ENCODE results near the gene THBS1. TPM values are rescaled to one million over a fixed set of nuclear protein-coding genes. Genes with fewer than 3 reads are reported as not detected.
A peak's percentile ranks its signal among the peaks of the same experiment; 100 is the strongest.

The THBS1 gene
- total RNA-seq, 1 donor from 2014 or later = 4,129 TPM

DNA sequence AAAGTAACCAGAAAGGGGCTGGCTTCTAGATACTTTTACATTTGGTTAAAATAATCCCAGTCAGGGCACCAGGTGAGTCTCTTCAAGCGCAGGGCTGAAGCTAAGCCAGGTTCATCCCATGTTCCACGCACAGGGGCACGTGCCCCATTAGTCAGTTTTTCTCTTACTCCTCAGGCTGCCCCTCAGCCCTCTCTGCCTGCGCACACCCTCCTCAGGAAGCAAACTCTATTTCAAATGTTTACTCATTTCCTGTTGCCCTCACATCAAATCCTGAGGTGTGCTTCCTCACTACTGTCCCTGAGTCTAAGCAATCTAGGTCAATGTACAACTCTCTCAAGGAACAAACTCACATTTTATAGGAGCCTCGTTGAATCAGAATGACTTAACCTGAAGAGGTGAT, 48.5 kb downstream of the THBS1 start:
- DNase-seq (ENCODE audit: low read depth in 2 of 2) = peak; percentile 68 to 92

DNA sequence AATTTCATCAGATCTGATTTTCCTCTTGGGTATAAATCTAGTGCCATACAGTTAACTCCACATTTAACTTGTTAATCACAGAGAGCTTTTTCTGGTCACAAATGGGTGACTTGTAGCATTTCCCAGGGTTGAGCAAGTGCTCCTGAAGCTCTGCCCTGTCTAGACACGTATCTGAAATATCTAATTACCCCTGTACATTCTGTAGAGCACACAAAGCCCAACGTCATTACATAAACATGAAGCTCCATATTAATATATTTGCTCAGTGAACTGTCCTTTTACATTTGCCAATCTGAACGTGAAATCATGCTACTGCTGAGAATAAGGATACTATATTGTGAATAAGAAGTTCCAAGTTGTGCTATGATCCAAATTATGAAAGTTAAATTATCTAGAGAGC, 49.0 kb downstream of the THBS1 start:
- DNase-seq (ENCODE audit: low read depth in 2 of 2) = no peak

DNA sequence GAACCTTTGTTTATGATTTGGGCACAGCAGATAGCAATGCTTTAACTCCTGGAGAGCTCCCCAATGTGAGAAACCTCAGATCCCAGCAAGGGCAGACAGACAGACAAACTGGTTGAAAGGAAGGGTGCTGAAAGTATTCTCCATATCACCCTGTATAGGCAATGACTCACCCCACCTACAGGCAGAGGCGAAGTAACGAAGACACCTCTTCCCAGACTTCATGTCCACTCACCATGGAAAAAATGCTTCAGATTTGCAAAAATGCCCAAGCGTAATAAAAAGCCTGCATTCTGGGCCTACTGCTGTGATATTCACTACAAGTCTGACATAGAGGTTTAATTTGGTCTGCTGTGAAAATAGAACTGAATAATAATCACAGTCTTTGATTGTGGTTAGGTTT, 50.5 kb downstream of the THBS1 start:
- DNase-seq (ENCODE audit: low read depth in 2 of 2) = no peak

DNA sequence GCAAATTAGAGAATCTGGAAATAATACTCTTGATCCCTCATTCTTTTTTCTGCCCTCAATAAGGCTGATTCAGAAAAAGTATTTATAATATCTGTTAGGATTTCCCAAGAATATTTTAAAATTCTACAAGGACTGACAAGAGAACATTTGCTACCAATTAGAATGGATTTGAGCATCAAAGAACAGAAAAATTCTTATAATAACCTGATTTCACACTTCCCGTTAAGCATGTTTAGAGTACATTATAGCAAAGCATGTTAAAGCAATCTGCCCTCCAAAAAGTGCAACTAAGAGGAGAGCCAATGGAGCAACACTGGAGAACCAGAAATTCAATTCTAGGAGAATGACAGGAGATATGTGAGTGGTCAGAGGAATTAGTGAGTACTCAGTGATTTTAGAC, 57.2 kb downstream of the THBS1 start:
- no peak for DNase-seq (ENCODE audit: low read depth in 2 of 2)

DNA sequence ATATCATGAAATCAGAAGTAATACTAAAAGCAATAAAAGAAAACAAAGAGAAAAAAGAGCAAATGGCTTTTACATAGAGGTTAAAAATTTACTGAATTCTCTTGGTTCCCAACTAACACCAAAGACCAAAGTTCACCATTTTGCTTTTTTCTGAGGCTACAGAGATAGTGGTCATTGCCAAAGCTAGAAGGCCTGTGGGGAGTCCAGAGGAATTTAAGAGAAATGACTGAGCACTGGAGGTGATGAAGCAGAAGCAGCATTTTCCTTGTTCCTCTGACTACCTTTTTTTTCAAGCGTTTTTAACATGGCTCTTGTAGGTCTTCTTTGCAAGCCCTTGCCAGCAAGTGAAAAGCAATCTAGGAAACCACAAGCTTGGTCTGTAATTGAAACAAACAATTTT, 58.2 kb downstream of the THBS1 start:
- DNase-seq (ENCODE audit: low read depth in 2 of 2) = no peak

DNA sequence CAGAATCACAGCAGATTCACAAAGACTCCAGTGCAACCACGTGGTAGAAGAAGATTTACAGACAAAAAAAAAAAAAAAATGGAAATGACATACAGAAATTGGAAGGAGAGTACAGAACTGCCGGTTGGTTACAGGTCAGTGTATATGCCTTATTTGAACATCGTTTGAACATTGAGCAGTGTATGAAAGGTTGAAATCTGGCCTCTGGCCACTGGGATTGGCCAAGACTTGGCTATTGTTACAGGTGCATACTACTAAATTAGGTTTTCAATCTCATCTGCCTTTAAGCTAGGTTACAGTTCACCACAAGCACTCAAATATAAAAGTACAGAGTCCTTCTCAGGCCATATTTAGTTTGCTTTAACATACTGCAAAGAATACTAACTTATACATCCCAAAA, 59.8 kb downstream of the THBS1 start:
- no peak for DNase-seq (ENCODE audit: low read depth in 2 of 2)

DNA sequence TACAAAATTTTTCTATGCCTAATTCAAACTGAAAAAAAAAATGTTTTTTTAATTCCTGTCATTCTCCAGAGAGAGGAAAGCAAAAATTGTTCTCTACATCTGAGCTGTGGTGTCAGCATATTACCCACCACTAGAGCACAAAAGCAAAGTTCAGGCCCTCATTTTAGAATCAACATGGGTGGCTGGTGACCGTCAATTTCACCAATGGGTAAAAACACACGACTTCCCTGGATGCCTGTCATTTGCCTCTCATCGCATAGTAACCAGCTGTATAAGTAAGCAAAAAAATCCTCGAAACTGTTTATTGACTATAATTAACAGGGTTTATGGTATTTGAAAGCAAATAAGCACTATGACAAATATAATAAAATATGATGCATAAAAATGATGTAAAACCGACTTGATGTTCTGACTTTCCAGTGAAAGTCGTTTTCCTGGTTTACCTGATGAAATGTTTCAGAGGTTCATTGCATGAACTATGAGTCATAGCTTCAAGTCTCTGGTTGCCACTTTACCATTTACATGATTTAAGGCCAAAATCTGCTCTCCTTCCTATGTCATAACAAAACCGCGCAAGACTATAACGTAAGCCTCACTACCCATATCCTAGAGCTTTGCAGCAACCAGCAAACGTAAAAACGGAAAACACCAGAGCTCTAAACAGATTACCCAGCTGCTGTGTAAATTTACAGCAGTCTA, 60.5 kb downstream of the THBS1 start:
- no peak for DNase-seq (ENCODE audit: low read depth in 2 of 2)

DNA sequence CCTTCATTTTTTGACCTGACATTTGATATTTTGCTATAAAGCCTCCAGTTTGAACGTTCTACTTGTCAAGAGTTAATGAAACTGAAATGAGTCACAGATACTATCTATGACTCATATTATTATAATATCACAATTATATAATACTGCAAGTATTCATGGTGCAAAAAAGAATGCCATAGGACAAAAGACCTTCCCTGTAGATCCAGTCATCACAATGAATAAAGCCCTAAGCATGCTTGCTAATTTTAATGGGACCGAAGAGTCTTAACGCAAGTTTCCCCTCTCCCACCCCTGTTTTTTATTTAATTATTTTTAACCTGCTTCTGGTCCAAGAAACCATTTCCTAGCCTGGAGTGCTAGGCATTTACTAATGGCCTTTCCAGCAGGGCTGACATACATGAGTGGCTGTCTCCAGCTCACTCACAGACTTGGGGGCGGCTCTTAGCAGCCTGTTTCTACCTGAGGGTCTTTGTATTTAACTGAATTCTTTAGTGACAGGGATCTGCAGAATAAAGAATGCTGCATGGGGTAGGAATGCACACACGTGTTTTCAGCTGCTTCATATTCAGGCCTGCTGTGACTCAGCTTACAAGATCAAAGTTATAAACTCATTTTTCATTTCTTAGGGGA, 61.2 kb downstream of the THBS1 start:
- DNase-seq (ENCODE audit: low read depth in 2 of 2) = peak in 1 of 2 donors; percentile 71

DNA sequence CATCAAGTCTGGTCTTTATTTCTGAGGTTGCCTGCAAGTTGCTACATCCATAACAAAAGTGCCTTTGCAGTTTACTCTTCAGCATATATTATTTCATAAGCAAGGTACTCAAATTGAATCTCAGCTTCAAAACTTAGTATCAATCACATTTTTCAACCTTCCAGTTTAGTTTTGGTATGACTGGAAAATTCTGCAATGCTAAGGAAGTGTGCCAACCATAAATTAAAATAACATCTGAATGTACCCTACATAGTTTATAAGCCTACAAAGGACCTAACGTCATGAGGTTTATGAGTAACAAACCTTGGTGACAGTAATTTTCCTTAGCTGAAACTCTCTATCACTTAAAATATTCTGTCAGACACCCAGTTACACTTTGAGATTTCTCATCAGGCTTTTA, 62.8 kb downstream of the THBS1 start:
- no peak for DNase-seq (ENCODE audit: low read depth in 2 of 2)

DNA sequence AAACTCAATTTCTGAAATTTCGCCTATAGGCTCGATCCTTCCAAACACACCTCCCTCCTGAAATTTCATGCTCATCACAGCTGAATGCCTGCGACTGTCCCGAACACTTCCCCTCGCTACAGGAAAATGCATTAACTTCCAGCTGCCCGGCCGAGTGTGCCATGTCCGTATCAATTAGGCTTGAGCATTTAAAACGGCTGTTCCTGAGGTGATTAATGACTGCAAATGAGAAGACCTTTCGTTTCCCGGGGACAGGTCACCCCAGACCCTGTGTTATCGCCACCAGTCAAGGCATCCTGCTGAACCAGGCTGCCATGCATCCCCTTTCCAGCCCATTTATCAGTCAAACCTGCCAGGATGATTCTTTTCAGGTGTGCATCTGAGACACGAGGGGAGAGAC, 63.3 kb downstream of the THBS1 start:
- DNase-seq (ENCODE audit: low read depth in 2 of 2) = no peak

DNA sequence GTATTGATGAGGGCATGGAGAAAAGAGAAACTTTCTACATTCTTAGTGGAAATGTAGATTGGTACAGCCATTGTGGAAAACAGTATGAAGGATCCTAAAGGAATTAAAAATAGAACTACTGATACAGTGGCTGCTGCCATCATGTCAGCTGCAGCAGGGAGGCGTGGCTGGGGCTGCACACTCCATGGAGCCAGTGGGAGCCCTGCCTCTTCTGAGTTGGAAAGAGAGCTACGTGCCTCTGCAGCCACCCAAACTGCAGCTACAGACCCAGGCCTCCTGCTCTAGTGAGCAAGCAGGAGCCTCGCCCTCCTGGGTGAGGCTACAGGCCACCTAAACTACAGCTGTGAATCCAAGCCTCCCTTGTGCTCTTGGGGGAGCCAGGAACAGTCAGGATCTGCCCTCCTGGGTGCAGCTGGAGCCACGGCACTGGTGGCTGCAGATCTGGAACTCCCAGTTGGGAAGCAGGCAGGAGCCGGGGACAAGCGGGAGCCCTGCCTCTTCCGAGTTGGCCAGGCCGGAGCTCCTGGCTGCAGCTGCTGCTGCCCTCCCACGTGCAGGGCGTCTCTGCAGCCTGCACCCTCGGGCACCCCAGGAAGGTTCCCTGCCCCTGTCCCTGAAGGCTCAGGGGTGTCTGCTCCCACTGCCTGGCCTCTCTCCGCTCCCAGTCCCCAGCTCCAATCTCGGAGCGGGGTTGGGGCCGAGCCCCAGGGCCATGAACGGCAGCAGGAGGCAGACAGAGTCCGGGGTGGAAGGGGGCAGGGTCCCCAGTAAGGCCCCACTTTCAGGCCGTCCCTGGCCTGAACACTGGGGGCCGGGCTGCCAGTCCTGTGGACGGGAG, 64.5 kb downstream of the THBS1 start:
- DNase-seq (ENCODE audit: low read depth in 2 of 2) = no peak

DNA sequence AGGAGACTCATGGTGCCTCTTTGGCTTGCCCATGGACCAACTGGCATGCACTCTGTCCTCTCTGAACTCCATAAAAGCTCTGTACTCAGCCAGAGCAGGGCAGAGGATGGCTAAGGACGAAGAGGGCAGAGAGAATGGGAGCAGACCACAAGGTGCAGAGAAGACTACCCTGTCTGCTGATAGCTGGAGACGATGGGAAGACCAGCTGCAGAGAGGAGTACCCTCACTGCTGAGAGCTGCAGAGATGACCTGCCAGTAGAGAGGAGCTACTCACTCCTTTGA, 65.0 kb downstream of the THBS1 start:
- DNase-seq (ENCODE audit: low read depth in 2 of 2) = no peak

DNA sequence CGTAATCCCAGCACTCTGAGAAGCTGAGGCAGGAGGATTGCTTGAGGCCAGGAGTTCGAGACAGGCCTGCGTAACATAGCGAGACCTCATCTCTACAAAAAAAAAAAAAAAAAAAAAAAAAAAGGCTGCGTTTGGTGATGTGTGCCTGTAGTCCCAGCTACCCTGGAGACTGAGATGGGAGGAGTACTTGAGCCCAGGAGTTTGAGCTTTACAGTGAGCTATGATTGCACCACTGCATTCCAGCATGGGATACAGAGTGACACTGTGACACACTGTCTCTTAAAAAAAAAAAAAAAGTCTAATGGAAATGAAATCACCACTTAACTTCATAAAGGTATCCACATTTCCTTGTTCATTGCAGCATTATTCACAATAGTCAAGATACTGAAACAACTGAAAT, 65.5 kb downstream of the THBS1 start:
- no peak for DNase-seq (ENCODE audit: low read depth in 2 of 2)

Other genes starting within 250 kb of the THBS1 start
- gene FSIP1, start 201.8 kb downstream of the THBS1 start, total RNA-seq = 0.25 and 0.51 TPM in 2 replicates